Measurements from ENCODE around the gene MUC7.

- TF ChIP-seq USF1 (CRISPR knock-in tag; IDR thresholded peaks at IDR 0.05) (no peak), CTCF (IDR thresholded peaks at IDR 0.05) (no peak), RELA (CRISPR knock-in tag; IDR thresholded peaks at IDR 0.05; ENCODE audit: borderline replicate concordance) (no peak)
Observed at GRCh38 chr4:70496231-70496630, 24.2 kb downstream of the MUC7 start.
